Measurements from ENCODE around the gene PRR36. TPM values are rescaled to one million over a fixed set of nuclear protein-coding genes. Genes with fewer than 3 reads are reported as not detected.
A peak's percentile ranks its signal among the peaks of the same experiment; 100 is the strongest.

PRR36 gene
- total RNA-seq, 1 donor from 2014 or later = 0.05 TPM

GRCh38 chr19:7883105-7883504 is 8.9 kb upstream of the PRR36 start:
- Mint-ChIP-seq H3K4me1 (ENCODE audit: low read depth) (no peaks in the 10 kb centered on the region), H3K36me3 (ENCODE audit: low read depth) (no peaks in the 10 kb centered on the region), H3K27ac (no peak overlapping the region), H3K27me3 (ENCODE audit: insufficient read depth) (peaks cover 6% of the 10 kb centered on the region), H3K4me3 (no peak overlapping the region), H3K9me3 (no peaks in the 10 kb centered on the region)
- intact Hi-C loops (cut with micrococcal nuclease) = no loop called here
- no peak for DNase-seq (ENCODE audit: low spot score)

- intact Hi-C loops (cut with micrococcal nuclease) = no loop called here
- no peaks in the 10 kb centered on the region for H3K9me3 Mint-ChIP-seq
- no peak overlapping the region for H3K4me3 Mint-ChIP-seq
- no peak for DNase-seq (ENCODE audit: low spot score)
- H3K27me3 Mint-ChIP-seq (ENCODE audit: insufficient read depth) = peaks cover 2% of the 10 kb centered on the region
- no peaks in the 10 kb centered on the region for H3K4me1 Mint-ChIP-seq (ENCODE audit: low read depth)
- no peaks in the 10 kb centered on the region for H3K36me3 Mint-ChIP-seq (ENCODE audit: low read depth)
- H3K27ac Mint-ChIP-seq = no peak overlapping the region
These were observed 7.7 kb upstream of the PRR36 start for GRCh38 chr19:7881910-7882309.

- intact Hi-C loops (cut with micrococcal nuclease) = no loop called here
- Mint-ChIP-seq H3K9me3 (no peaks in the 10 kb centered on the region), H3K4me3 (no peak overlapping the region), H3K27ac (no peak overlapping the region), H3K4me1 (ENCODE audit: low read depth) (no peaks in the 10 kb centered on the region), H3K27me3 (ENCODE audit: insufficient read depth) (peaks cover 13% of the 10 kb centered on the region), H3K36me3 (ENCODE audit: low read depth) (no peaks in the 10 kb centered on the region)
- no peak for DNase-seq (ENCODE audit: low spot score)
These were observed 5.6 kb upstream of the PRR36 start for GRCh38 chr19:7879836-7880235.

- intact Hi-C loops (cut with micrococcal nuclease) = no loop called here
- peaks cover 13% of the 10 kb centered on the region for H3K27me3 Mint-ChIP-seq (ENCODE audit: insufficient read depth)
- no peaks in the 10 kb centered on the region for H3K4me1 Mint-ChIP-seq (ENCODE audit: low read depth)
- no peaks in the 10 kb centered on the region for H3K9me3 Mint-ChIP-seq
- H3K27ac Mint-ChIP-seq = no peak overlapping the region
- H3K36me3 Mint-ChIP-seq (ENCODE audit: low read depth) = no peaks in the 10 kb centered on the region
- H3K4me3 Mint-ChIP-seq = no peak overlapping the region
- DNase-seq (ENCODE audit: low spot score) = no peak
These were observed 5.1 kb upstream of the PRR36 start for GRCh38 chr19:7879111-7879807.

- Mint-ChIP-seq H3K4me3 (no peak overlapping the region), H3K4me1 (ENCODE audit: low read depth) (no peaks in the 10 kb centered on the region), H3K27me3 (ENCODE audit: insufficient read depth) (peaks cover 22% of the 10 kb centered on the region), H3K9me3 (no peaks in the 10 kb centered on the region), H3K36me3 (ENCODE audit: low read depth) (no peaks in the 10 kb centered on the region), H3K27ac (no peak overlapping the region)
- intact Hi-C loops (cut with micrococcal nuclease) = no loop called here
- no peak for DNase-seq (ENCODE audit: low spot score)
These were observed 3.2 kb upstream of the PRR36 start for GRCh38 chr19:7877249-7877836.

- Mint-ChIP-seq H3K4me3 (no peak overlapping the region), H3K36me3 (ENCODE audit: low read depth) (no peaks in the 10 kb centered on the region), H3K27me3 (ENCODE audit: insufficient read depth) (peaks cover 32% of the 10 kb centered on the region), H3K9me3 (no peaks in the 10 kb centered on the region), H3K4me1 (ENCODE audit: low read depth) (peaks cover 14% of the 10 kb centered on the region), H3K27ac (no peak overlapping the region)
- no peak for DNase-seq (ENCODE audit: low spot score)
- intact Hi-C loops (cut with micrococcal nuclease) = no loop called here
These were observed 695 bp upstream of the PRR36 start for GRCh38 chr19:7874897-7875273.

GRCh38 chr19:7873304-7874075 is 700 bp downstream of the PRR36 start:
- H3K27me3 Mint-ChIP-seq (ENCODE audit: insufficient read depth) = peaks cover 32% of the 10 kb centered on the region
- H3K9me3 Mint-ChIP-seq = no peaks in the 10 kb centered on the region
- no peak for DNase-seq (ENCODE audit: low spot score)
- intact Hi-C loops (cut with micrococcal nuclease) = no loop called here
- H3K4me3 Mint-ChIP-seq = peak overlapping the region; percentile 80
- no peaks in the 10 kb centered on the region for H3K36me3 Mint-ChIP-seq (ENCODE audit: low read depth)
- H3K4me1 Mint-ChIP-seq (ENCODE audit: low read depth) = peaks cover 14% of the 10 kb centered on the region
- H3K27ac Mint-ChIP-seq = no peak overlapping the region

- Mint-ChIP-seq H3K27me3 (ENCODE audit: insufficient read depth) (peaks cover 40% of the 10 kb centered on the region), H3K9me3 (no peaks in the 10 kb centered on the region), H3K4me1 (ENCODE audit: low read depth) (peaks cover 14% of the 10 kb centered on the region), H3K36me3 (ENCODE audit: low read depth) (no peaks in the 10 kb centered on the region), H3K4me3 (no peak overlapping the region), H3K27ac (no peak overlapping the region)
- intact Hi-C loops (cut with micrococcal nuclease) = no loop called here
- DNase-seq (ENCODE audit: low spot score) = no peak
These were observed 1.6 kb downstream of the PRR36 start for GRCh38 chr19:7872306-7873204.

- intact Hi-C loops (cut with micrococcal nuclease) = loop anchor here (2.0 kb wide), 2 partner anchors 71 to 675 kb away; partner anchors contain the start of gene TIMM44
- Mint-ChIP-seq H3K27ac (peak overlapping the region; percentile 53), H3K9me3 (no peaks in the 10 kb centered on the region), H3K4me1 (ENCODE audit: low read depth) (peaks cover 14% of the 10 kb centered on the region), H3K27me3 (ENCODE audit: insufficient read depth) (peaks cover 45% of the 10 kb centered on the region), H3K4me3 (peak overlapping the region; percentile 64), H3K36me3 (ENCODE audit: low read depth) (no peaks in the 10 kb centered on the region)
- peak; percentile 73 for DNase-seq (ENCODE audit: low spot score)
These were observed 2.5 kb downstream of the PRR36 start for GRCh38 chr19:7871437-7872305.

- H3K9me3 Mint-ChIP-seq = no peaks in the 10 kb centered on the region
- H3K27me3 Mint-ChIP-seq (ENCODE audit: insufficient read depth) = peaks cover 40% of the 10 kb centered on the region
- peak overlapping the region; percentile 53 for H3K27ac Mint-ChIP-seq
- H3K4me1 Mint-ChIP-seq (ENCODE audit: low read depth) = peaks cover 14% of the 10 kb centered on the region
- intact Hi-C loops (cut with micrococcal nuclease) = loop anchor here (1.0 to 2.0 kb wide), 4 partner anchors 9 to 674 kb away; partner anchors contain the start of genes MAP2K7 and TIMM44
- peak; percentile 42 for DNase-seq (ENCODE audit: low spot score)
- H3K36me3 Mint-ChIP-seq (ENCODE audit: low read depth) = no peaks in the 10 kb centered on the region
- peak overlapping the region; percentile 64 for H3K4me3 Mint-ChIP-seq
These were observed 3.4 kb downstream of the PRR36 start for GRCh38 chr19:7870571-7871436.

GRCh38 chr19:7869910-7870511 is 4.2 kb downstream of the PRR36 start:
- H3K4me3 Mint-ChIP-seq = peak overlapping the region; percentile 64
- H3K4me1 Mint-ChIP-seq (ENCODE audit: low read depth) = peaks cover 20% of the 10 kb centered on the region
- H3K9me3 Mint-ChIP-seq = no peaks in the 10 kb centered on the region
- no peaks in the 10 kb centered on the region for H3K36me3 Mint-ChIP-seq (ENCODE audit: low read depth)
- H3K27me3 Mint-ChIP-seq (ENCODE audit: insufficient read depth) = peaks cover 35% of the 10 kb centered on the region
- intact Hi-C loops (cut with micrococcal nuclease) = loop anchor here (1.0 to 2.0 kb wide), 7 partner anchors 8 to 673 kb away; partner anchors contain the start of genes MAP2K7, SNAPC2 and TIMM44
- DNase-seq (ENCODE audit: low spot score) = peak; percentile 17
- H3K27ac Mint-ChIP-seq = no peak overlapping the region

Data from activated T-helper 1 cell treated with anti-CD3 and anti-CD28 coated beads, Interleukin-12 subunit alpha, Interleukin-12 subunit beta, Interleukin-2, Interleukin-4 antibody, amounts not matched to agents 30 ng/mL and 10 ng/mL and 1 ng/mL, durations not matched to agents 14 hours and 24 hours and 36 hours (primary cell).